Right ventricle myocardium inferior (tissue), 1 donor: Measurements from ENCODE around the gene IKZF3. TPM values are rescaled to one million over a fixed set of nuclear protein-coding genes. Genes with fewer than 3 reads are reported as not detected.
"Not testable (repeated sequence)": the region's sequence is repeated elsewhere in the genome, so short reads cannot be mapped to it uniquely, and the experiment has no call there.

ENCODE experiments used
- ATAC-seq: fragments of 200-7000 bp; cut with Tn5 transposase; one replicate; pipeline ENCODE4 v1.9.1; 2020; ENCODE audit warnings: mild to moderate bottlenecking, moderate library complexity
- DNase-seq: peaks from one replicate; pipeline ENCODE4 v3.0.0; 2021; ENCODE audit errors: missing footprints
- intact Hi-C: fragments of 100-400 bp; cut with DNase I; formaldehyde crosslinking; loops from one replicate; pipeline ENCODE4 v1.11.0; 2022
- total RNA-seq: library from RNA; stranded (reverse); fragmentation: NEBNext Ultra II Directional; extraction: Animal tissue kit (Norgen Biotek cat#: 25700); gene quantifications from one replicate; pipeline ENCODE4 v1.2.1, GENCODE V29; 2021
- donor health status: DM: no; HTN: yes; CAD: no; lungs with severe emphysema.

The IKZF3 gene
- total RNA-seq, 1 donor from 2014 or later = 0.32 TPM

DNA sequence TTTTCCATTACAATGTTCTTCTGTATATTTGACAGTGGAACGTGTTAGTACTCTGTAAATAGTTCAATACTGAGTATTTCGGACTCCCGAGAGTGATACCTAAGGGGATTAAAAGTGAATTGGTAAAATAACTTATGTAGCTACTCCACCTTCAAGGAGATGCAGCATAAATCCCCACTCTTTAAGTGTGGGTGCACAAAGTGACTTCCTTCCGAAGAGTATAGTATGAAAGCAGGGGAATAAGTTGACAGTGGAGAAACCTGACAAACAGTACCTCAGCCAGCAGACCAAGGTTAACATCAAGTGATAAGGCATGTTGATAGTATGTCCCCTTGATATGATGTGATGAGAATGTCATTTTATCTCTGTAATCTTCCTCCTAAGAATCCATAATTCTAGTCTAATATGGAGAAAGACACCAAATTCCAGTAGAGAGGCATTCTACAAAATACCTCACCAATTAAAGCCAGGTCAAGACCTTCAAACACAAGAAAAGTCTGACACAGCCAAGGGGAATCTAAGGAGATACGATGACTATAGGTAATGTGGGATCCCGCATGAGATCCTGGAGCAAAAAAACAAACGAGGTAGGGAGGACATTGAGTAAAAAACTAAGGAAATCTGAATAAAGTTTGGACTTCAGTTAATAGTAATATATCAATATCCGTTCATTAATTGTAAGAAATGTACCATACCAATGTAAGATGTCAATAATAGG, 2.1 kb upstream of the IKZF3 start:
- no peak for ATAC-seq
- no peak for DNase-seq
- intact Hi-C loops = loop anchor here (10.0 kb wide), 2 partner anchors 111 to 321 kb away; no protein-coding TSS in a partner anchor

DNA sequence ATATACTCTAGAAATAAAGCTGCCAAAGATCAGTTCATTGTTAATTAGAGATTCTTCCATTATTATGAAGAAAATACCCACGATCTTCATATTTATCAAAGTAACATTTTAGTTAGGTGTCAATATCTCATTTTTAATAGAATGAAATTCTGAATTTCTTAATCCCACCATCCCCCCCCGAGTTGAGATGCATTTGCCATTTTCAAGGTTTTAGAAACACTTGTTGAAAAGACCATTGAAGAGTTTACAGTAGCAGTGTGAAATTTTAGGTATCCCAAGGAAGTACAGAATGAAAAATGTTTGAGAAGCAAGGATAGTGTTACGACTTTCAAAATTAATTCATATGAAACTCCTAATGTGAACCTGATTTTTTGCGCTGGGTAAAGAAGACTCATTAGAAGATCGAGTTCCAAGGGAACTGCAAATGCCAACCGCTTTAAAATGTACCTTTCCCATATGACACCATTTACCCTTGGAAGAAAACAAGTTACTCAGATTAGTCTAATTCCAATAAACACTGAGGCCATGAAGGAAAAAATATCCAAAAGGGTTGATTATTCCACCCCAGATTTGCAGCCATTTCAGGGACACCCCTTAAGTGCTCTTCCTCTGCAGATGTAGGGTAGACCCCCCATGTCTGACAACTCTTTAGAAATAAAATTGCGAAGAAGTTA, 731 bp downstream of the IKZF3 start:
- ATAC-seq (no peak), DNase-seq (no peak)
- intact Hi-C loops = loop anchor here (10.0 kb wide), 2 partner anchors 109 to 319 kb away; no protein-coding TSS in a partner anchor

GRCh38 chr17:39861235-39861634, 2.9 kb downstream of the IKZF3 start:
- no peak for DNase-seq
- intact Hi-C loops = loop anchor here (10.0 kb wide), 2 partner anchors 106 to 316 kb away; no protein-coding TSS in a partner anchor

DNA sequence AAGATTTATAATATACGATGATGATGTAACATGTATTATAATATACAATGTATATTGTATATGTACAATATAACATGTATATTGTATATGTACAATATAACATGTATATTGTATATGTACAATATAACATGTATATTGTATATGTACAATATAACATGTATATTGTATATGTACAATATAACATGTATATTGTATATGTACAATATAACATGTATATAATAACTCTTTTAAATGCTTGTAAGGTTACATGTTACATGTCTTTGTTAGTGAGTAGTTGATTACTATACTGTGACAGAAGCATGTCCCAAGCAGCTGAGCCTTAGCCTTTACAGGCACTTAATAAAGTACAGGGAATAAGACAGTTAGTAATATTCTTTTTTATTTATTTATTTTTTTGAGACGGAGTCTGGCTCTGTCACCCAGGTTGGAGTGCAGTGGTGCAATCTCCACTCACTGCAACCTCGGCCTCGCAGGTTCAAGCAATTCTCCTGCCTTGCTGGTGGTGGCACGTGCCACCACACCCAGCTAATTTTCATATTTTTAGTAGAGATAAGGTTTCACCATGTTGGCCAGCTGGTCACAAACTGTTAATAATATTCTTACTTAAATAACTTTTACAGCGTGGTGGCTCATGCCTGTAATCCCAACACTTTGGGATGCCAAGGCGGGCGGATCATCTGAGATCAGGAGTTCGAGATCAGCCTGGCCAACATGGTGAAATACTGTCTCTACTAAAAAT, 8.0 kb downstream of the IKZF3 start:
- ATAC-seq, DNase-seq, intact Hi-C loops: not testable (repeated sequence)

More at GRCh38 chr17:39861235-39861634, 2.9 kb downstream of the IKZF3 start:
- no peak for ATAC-seq

- no peak for ATAC-seq
- intact Hi-C loops = no loop called here
- DNase-seq = no peak
Observed at GRCh38 chr17:39854909-39855308, 9.2 kb downstream of the IKZF3 start.

- no peak for ATAC-seq
- no peak for DNase-seq
- intact Hi-C loops = no loop called here
Observed at GRCh38 chr17:39852239-39852638, 11.9 kb downstream of the IKZF3 start.

DNA sequence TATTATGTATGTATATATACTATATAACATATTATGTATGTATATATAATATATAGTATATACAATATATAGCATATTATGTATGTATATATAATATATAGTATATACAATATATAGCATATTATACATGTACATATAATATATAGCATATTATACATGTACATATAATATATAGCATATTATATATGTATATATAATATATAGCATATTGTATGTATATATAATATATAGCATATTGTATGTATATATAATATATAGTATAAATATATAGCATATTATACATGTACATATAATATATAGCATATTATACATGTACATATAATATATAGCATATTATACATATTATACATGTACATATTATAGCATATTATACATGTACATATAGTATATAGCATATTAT, 13.9 kb downstream of the IKZF3 start:
- ATAC-seq, DNase-seq, intact Hi-C loops: not testable (repeated sequence)

DNA sequence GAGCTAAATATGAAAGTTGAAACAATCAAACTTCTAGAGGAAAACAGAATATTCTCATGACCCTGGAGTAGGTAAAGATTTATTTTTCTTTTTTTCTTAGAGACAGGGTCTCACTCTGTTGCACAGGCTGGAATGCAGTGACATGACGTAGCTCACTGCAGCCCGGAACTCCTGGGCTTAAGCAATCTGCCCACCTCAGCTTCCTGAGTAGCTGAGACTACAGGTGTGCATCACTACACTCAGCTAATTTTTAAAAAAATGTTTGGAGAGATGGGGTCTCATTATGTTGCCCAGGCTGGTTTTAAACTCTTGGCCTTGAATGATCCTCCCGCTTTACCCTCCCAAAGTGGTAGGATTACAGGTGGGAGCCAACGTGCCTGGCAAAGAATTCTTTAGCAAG, 15.5 kb downstream of the IKZF3 start:
- intact Hi-C loops = no loop called here
- DNase-seq (no peak), ATAC-seq (no peak)

GRCh38 chr17:39846205-39846604, 17.9 kb downstream of the IKZF3 start:
- DNase-seq (no peak), ATAC-seq (no peak)
- intact Hi-C loops = no loop called here

DNA sequence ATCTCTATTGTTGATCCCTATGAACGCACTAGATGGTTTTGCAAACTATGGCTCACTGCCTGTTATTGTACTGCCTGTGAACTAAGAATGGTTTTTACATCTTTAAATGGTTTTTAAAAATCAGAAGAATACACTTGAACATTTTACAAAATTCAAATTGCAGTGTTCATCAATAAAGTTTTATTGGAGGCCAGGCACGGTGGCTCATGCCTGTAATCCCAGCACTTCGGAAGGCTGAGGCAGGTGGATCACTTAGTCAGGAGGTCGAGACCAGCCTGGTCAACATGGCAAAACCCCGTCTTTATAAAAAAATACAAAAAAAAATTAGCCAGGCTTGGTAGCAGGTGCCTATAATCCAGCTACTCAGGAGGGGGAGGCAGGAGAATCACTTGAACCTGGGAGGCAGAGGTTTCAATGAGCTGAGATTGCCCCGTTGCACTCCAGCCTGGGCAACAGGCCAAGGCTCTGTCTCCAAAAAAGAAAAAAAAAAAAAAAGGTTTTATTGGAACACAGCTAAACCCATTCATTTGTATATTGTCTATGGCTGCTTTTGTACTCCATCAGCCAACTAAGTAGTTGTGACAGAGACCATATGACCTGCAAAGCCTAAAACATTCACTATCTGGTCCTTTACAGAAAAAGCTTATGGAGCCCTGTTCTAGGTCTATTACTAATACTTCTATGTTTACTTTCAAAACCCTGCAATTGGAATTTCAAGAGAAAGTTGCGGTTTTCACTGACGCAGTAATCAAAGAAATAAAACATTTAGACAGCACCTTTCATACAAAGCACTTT, 18.9 kb downstream of the IKZF3 start:
- ATAC-seq = no peak
- intact Hi-C loops = no loop called here
- no peak for DNase-seq

DNA sequence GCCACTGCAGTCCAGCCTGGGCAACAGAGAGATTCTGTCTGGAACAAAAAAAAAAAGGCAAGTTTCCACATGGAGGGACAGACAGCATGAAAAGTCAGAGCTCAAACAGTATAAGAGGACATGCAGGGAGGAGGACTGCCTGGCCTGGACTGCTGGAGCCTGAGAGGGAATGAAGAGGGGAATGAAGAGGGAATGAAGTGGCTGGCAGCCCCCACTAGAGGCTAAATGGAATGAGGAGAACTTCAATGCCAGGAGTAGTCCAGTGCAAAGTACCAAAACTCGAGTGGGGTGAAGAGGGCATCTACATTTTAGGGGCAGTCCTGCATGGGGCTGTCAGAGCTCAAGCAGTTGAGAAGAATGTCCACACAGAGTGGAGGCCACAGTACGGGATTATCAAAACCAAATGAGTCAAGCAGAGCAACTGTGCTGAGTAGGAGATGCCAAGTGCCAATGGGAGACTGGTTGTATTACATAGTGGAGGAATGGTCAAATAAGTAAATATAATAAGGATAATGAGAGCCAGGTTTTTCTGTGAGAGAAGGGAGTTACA, 22.9 kb downstream of the IKZF3 start:
- no peak for ATAC-seq
- DNase-seq = no peak
- intact Hi-C loops = no loop called here

GRCh38 chr17:39838784-39839183, 25.3 kb downstream of the IKZF3 start:
- intact Hi-C loops = no loop called here
- no peak for ATAC-seq
- no peak for DNase-seq

- intact Hi-C loops = no loop called here
- DNase-seq (no peak), ATAC-seq (no peak)
Observed at GRCh38 chr17:39838057-39838456, 26.1 kb downstream of the IKZF3 start.

DNA sequence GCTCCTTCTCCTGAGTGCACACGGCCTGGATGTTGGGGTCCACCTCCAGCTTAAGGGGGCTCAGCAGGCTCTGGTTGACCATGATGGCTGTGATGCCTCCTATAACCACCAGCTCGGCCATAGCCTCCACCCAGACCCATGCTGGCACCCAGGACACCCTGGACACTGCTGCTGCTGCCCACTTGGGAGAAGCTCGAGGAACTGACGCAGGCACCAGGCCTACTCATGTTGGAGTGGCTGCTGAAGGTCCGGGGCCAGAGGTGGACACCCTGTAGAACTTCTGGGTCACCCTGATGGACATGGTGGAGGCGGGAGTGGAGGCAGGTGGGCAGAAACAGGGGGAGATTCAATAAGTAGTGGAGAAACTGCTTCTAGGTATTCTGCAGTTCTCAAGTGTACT, 28.0 kb downstream of the IKZF3 start:
- intact Hi-C loops = no loop called here
- ATAC-seq (no peak), DNase-seq (no peak)

DNA sequence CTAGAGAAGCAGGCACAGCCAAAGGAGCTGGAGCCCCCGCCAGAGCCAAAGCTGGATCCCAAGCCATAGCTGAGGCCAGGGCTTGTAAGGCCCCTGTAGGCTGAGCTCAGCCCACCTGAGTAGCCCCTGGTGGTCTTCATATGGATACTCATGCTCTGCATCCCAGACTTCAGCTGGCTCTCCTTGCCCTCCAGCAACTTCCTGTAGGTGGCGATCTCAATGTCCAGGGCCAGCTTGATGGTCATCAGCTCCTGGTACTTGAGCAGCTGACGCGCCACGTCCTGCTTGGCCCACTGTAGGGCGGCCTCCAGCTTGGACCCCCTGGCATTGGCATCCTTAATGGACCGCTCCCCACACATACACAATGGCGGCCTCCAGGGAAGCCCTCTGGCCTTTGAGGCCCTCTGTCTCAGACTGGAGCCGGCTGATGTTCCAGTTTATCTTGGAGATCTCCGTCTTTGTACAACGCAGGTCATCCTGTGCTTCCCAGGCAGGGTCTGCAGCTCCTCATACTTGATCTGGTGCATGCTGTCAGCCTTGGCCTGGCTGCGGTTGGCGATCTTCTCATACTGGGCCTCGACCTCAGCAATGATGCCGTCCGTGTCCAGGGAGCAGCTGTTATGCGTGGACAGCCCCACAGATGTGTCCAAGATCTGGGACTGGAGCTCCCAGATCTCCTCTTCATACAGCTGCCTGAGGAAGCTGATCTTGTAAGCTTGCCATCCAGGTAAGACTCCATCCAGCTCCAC, 28.9 kb downstream of the IKZF3 start:
- intact Hi-C loops = no loop called here
- ATAC-seq = no peak
- no peak for DNase-seq

GRCh38 chr17:39834017-39834416, 30.1 kb downstream of the IKZF3 start:
- intact Hi-C loops = no loop called here
- ATAC-seq = no peak
- no peak for DNase-seq

GRCh38 chr17:39831588-39831987, 32.5 kb downstream of the IKZF3 start:
- ATAC-seq = no peak
- intact Hi-C loops = no loop called here
- no peak for DNase-seq

DNA sequence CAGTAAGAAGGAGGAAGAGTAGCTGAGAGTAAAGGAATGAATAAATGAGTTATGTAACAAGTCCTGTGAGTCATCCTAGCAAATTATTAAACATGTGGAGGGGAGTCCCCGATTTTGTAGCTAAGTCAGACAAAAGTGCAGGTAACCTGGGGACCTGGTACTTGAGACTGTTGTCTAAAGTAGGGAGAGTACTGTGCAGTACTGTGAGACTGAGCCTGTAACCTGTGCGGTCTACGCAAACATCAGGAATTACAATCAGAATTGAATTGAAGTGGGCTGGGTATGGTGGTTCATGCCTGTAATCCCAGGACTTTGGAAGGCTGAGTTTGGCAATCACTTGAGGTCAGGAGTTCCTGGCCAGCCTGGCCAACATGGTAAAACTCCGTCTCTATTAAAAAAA, 35.7 kb downstream of the IKZF3 start:
- no peak for ATAC-seq
- intact Hi-C loops = no loop called here

More for the DNA sequence above, 35.7 kb downstream of the IKZF3 start:
- DNase-seq = no peak
